ENCODE data around the gene HNRNPL.
"Not testable (repeated sequence)": the region's sequence is repeated elsewhere in the genome, so short reads cannot be mapped to it uniquely, and the experiment has no call there.

Gene HNRNPL

DNA sequence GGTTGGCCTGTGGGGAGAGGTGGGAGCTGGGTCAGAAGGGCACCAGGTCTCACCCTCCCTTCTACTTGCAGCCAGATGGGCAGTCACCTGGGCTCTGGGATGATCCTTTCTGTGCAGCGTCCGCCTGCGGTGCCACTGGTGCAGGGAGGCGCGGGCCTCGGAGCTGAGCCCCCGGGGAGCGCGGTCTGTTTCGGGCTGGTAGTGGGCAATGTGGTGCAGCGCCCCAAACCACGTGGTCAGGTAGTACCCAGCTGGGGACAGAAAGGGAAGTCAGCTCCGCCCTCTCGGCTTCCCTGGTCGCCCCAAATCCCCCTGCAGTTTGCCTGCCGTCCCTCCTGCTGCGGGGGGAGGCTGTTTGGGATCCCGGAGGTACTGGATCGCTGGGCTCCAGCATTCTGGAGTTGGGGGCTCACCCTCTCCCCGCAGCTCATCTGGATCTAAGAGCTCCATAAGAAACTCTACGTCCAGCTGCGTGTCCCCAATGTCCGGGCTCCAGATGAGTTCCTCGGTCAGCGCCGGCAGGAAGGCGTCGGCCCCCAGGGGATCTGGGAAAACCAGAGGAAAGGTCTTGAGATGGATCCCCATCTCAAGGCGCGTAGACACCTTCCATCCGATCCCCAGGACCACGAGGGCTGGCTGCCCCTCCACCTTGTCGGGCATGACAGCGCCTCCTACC is 19.5 kb upstream of the HNRNPL start:
- peak; percentile 73 for DNase-seq

DNA sequence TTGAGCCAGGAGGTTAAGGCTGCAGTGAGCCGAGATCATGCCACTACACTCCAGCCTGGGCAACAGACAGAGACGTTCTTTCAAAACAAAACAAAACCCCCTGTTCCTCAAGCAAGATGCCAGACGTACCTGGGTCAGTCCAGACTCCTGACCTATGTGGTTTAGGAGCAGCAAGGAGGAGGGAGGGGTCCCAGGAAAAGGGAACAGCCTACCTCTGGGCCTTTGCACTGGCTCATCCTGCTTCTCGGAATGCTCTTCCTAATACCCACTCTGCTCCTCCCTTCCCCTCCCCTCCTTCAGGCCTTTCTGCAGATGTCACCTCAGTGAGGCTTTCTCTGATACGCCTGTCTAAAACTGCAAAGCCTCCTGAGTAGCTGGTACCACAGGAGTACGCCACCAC is 18.8 kb upstream of the HNRNPL start:
- DNase-seq: no peak

DNA sequence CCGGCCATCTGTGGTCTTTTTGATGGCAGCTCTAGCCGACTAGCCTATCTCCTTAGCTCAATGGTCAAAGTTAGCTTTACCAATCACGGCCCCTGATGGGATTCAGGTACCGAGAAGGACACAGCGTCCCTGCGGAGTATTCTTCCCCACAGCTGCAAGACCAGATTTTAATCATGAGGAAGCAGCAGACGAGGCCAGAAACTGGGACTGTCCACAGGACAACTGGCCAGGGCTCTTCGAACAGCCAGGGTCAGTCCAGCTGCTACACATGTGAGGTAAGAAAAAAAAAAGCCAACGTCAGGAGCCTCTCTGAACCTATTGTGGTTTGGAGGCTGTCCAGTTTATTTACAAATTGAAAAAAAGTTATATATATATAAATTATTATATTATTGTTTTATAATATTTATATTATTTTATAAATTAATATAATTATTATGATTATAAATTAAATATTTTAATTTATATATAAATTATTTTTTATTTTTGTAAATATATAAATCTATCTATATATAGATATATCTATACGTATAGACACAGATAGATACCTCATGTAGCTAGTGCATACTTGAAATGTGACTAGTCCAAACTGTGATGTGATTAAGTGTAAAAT is 17.5 kb upstream of the HNRNPL start:
- no peak for DNase-seq

DNA sequence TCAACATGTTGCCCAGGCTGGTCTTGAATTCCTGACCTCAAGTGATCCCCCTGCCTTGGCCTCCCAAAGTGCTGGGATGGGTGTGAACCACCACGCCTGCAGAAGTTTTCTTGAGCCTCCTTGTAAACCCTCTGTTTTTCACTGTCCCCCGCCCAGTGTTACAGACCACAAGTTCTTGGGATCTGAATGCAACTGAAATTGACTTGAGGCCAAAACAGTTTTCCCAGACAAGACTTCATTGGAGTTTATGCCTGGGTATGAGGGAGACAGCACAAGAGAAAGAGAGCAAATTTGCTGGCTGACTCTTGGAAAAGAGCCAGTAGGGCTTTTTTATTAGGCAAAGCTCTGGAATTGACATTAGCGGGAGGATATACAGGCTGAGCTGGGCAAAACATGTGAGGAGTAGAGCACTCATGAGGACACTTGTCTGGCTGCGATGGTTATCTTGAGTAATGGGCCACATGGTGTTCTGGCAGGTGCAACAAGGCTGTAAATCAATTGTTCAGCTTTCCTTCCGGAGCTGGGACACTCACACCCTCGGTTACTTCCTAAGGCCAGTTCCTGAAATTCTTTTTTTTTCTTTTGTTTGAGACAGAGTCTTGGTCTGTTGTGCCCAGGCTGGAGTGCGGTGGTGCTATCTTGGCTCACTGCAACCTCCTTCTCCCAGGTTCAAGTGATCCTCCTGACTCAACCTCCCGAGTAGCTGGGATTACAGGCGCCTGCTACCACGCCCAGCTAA is 12.7 kb upstream of the HNRNPL start:
- DNase-seq: peak; percentile 77

DNA sequence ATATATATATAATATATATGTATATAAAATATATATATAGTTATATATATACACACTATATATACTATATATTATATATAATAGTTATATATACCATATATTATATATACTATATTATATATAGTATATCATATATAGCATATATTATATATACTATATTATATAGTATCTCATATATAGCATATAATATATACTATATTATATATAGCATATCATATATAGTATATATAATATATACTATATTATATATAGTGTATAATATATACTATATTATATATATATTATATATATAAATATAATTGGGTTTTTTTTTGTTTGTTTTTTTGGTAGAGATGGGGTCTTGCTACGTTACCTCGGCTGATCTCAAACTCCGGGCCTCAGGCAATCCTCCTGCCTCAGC is 11.6 kb upstream of the HNRNPL start:
- DNase-seq: no peak

DNA sequence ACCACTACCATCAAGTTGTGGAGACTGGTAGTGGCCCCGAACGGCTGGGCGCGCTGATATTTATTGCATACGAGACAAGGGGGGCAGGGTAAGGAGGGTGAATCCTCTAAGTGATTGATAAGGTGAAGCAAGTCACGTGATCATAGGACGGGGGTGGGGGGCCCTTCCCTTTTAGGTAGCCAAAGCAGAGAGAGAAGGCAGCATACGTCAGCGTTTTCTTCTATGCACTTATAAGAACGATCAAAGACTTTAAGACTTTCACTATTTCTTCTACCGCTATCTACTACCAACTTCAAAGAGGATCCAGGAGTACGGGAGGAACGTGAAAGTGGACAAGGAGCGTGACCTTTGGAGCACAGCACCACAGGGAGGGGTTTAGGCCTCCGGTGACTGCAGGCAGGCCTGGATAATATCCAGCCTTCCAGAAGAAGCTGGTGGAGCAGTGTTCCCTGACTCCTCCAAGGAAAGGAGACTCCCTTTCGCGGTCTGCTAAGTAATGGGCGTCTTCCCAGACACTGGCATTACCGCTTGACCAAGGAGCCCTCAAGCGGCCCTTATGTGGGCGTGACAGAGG is 9.9 kb upstream of the HNRNPL start:
- not testable (repeated sequence) for DNase-seq

DNA sequence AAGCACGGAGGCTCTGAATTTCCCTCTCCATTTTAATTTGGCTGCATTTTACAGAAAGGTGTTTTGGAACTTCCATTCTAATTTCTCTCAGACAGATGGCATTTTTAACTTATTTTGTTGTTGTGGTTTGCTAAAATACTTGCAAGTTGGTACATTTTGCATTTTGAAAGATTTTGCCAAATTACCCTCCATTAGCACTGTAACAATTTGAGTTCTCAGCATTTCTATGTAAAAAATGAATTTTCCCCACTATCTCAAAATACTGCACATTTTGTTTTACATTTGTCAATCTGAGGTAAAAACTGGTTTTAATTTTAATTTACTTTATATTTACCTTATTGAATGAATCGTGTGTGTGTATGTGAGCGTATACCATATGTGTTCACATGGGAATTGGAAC is 7.0 kb upstream of the HNRNPL start:
- no peak for DNase-seq

DNA sequence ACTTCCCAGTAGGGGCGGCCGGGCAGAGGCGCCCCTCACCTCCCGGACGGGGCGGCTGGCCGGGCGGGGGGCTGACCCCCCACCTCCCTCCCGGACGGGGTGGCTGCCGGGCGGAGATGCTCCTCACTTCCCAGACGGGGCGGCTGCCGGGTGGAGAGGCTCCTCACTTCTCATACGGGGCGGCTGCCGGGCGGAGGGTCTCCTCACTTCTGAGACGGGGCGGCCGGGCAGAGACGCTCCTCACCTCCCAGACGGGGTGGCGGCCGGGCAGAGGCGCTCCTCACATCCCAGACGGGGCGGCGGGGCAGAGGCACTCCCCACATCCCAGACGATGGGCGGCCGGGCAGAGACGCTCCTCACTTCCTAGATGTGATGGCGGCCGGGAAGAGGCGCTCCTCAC is 6.0 kb upstream of the HNRNPL start:
- not testable (repeated sequence) for DNase-seq

DNA sequence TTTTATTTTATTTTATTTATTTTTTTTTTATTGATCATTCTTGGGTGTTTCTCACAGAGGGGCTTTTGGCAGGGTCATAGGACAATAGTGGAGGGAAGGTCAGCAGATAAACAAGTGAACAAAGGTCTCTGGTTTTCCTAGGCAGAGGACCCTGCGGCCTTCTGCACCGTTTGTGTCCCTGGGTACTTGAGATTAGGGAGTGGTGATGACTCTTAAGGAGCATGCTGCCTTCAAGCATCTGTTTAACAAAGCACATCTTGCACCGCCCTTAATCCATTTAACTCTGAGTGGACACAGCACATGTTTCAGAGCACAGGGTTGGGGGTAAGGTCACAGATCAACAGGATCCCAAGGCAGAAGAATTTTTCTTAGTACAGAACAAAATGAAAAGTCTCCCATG is 5.2 kb upstream of the HNRNPL start:
- DNase-seq: not testable (repeated sequence)

DNA sequence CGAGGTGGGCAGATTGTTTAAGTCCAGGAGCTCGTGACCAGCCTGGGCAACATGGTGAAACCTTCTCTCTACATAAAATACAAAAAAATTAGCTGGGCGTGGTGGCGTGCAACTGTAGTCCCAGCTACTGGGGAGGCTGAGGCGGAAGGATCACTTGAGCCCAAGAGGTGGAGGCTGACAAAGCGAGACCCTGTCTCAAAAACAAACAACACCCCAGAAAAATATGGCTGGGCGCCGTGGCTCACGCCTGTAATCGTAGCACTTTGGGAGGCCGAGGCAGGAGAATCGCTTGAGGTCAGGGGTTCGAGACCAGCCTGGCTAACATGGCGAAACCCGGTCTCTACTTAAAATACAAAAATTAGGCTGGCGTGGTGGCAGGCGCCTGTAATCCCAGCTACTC is 3.4 kb upstream of the HNRNPL start:
- DNase-seq: no peak

DNA sequence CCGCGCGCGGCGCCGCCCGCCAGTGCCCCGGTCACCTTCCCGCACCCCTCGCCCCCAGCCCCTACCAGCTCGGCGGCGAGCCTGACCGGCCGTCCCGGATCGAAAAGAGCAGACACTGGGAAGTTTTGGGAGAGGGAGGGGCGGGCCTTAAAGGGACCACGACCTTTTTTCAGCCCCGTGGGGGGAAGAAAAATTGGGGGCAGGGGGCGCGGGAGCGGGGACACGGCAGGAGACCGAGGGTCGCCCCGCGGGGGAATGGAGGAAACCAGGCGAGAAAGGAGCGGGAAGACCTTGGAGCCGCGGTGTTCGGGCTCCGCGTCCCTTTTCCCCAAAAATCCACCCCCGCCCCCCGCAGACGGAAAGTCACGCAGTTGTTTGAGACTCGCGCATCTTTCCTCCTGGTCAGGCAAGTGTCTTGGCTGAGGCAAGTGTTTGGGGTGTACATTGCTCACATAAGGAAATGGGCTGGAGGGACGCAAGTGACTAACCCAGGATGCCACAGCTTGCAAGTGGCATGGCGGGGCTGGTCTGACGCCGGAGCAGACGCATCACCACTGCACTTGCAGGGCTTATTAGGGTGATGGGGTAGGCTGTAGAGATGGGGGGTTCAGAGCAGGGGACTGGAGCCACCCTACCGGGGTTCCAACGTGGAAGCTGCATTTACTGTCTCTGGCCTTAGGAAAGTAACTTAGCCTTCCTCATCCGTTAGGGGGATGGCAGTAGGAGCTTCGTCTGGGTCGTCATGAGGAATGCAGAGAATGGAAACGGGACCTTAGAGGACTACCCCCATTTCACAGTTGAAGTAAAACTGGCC is 2.7 kb upstream of the HNRNPL start:
- peak; percentile 62 for DNase-seq

DNA sequence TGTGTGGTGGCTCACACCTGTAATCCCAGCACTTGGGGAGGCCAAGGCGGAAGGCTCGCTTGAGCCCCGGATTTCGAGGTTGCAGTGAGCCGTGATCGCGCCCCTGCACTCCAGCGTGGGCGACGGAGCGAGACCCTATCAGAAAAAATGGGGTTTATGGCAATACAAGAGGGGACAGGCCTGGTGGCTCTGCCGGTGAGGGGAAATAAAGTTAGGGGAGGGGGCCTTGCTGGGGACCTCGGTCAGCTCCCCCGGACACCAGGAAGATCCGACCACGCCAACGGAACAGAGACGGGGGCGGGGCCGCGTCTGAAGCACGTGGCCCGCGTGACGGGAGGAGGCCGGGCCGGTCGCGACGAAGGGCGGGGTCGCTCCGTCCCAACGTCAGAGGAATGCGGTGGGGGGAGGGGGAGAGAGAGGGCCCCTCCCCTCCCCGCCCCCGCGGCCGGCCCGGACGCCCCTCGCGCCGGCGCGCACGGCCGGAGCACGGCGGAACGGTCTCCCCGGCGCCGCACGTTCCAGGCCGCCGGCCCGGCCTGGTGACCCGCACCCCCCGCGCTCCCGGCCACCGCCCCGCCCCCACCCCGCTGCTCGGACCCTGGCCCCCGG is 1.9 kb upstream of the HNRNPL start:
- peak; percentile 97 for DNase-seq

DNA sequence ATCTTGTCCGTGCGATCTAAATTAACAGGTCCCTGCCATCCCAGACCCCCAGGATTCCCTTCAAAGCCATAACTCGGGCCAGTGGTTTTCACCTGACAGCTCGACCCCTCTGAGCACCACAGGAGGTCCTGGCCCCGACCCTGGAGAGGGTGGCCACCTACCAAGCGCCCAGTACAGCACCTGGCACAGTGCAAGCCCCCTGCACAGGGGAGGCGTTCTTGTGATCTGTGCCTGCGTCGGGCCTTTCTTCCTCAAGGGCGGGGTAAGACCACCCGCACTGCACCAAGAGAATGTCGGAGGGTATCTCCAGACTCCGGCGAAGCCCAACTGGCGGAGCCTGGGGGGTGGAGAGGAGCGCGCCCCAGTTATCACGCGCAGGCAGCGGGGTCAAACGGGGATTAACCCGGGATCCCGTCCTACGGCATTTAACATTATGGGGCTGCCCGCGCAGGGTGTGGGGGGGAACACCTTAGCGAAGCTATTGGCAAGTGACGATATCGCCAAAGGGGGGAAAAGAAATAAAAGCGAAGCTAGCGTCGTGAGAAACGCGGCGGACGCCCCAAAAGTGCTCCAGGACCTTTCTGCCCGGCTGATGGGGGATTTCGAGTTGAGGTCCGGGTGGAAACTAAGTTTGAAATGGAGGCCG is 1.3 kb upstream of the HNRNPL start:
- peak; percentile 86 for DNase-seq

DNA sequence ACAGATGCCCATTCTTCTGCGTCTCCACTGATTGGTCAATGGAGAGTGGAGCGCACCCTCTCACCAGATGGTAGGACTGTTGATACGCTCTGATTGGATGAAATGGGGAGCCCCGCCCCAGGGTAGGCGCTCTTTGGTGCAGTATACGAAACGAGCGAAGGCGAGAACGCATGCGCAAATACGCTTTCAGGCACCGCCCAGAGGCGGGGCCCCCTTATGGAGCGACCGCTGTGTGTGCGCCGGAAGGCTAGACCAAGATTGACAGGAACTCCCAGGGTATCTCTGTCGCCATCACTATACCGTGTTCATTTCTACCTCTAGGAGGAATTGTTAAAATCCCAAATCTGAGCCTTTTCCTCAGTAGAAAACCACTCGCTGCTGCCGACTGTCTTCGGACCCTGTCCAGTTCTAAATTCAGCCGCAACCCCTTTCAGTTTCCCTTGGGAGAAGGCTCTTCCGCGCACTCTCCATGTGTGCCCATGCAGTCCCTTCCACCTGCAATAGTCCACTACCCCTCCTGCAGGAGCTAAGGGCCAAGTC is 720 bp upstream of the HNRNPL start:
- peak; percentile 88 for DNase-seq

DNA sequence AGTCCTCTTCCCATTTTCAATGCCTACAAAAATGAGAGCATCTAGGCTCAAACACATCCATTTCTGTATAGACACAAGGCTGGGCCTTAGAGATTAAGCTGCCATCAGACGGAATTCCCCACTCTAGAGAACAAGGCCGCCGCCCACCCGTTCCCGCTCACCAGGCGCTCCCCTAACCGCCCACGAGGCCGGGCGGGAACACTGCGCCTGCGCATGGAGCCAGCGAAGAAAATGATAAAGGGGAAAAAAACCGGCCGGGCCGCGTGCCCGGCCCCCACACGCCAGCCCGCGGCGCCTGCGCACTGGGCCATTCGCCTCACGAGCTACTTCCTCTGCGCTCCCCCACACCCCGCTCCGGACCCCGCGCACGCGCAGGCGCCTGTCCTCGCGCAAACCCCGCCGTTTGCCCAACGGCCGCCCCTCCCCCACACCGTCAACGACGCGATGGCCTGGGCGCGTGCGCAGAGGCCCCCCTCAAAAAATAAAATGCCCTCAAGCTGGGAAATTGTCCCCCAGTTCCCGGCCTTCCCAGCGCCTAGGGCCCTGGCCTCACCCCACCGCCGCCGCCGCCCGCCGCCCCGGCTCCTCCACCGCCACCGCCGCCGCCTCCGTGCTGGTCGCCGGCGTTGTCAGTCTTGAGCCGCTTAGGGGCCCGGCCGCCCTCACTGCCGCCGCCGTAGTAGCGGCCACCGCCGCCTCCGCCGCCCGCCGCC is 483 bp downstream of the HNRNPL start:
- DNase-seq: peak; percentile 98

DNA sequence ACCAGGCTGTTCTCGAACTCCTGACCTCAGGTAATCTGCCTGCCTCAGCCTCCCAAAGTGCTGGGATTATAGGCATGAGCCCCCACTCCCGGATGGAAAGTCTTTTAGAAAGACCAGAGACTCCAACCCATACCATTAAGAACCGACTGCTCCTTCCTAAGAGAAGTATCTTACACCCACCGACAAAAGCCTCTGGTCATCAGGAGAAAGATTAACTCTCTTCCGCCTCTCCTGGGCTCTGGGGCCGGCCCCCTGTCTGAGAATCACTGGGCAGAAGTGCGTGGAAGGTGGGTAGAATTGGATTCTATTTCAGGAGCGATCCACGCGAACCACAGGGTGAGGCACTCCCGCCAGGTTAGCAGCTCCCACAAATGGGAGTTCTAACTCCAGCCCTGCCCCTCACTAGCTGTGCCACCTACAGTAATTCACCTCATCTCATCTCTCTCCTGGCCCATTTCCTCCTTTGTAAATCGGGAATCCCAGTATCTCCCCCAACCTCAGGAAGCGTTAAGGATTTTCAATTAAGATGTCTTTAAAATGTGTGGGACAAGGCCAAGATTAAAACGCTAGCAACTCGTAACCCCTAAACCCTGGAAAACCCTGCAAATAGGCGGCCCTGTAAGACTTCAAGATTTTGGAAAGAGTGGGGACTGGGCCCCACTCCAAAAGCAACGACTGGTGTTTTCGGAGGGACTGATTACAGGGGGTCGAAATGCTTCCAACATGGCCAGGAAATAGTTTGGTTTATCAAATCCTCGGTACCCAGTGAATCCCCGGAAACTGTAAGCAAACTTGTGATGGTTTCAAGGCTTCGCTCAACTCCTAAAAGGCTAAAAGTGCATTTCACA is 1.3 kb downstream of the HNRNPL start:
- DNase-seq: no peak

DNA sequence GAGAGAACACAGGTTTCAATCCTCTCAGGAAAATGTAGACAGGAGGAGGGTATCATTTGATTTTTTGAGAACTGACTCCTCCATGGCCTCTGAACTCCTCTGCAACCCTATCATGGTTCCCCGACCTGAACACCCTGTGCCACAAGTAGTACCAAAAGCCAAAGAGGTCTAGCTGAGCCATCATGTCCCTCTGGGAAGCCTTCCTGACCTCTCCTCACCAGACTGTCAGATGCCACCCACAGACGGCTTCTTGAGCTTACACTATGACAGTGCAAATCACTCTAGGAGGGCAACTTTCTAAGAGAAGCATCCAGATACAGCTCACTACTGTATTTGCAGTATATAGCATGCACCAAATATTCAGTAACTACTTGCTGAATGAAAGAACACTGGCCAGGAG is 3.7 kb downstream of the HNRNPL start:
- no peak for DNase-seq

DNA sequence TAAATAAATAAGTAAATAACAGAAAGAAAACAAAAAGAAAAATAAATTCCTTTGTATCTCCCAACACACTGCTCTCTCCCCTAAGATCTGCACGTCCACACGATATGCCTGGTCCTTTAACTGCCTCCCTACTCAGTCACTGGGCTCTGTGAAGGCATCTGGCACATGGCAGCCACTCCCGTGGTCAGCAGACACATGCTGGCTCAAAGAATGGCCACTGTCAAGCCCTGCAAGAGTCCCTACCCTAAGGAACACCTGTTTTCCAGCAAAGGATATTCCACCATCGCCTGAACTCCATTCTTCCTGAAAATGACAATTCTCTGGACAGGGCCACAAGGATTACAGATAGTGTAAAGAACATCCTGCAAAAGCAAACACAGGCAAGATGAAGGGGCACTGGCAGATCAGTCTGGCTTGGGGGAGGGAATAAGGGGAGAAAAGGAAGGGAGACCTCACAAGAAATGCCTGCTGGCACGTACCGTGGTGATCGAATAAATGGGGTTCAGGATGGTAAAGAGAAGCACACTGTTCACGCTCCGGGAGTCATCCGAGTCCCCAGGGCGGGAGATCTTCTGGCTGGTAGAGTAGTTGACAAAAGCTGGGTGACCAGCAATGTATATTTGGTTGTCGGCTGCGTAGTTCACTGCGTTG is 4.3 kb downstream of the HNRNPL start:
- no peak for DNase-seq

DNA sequence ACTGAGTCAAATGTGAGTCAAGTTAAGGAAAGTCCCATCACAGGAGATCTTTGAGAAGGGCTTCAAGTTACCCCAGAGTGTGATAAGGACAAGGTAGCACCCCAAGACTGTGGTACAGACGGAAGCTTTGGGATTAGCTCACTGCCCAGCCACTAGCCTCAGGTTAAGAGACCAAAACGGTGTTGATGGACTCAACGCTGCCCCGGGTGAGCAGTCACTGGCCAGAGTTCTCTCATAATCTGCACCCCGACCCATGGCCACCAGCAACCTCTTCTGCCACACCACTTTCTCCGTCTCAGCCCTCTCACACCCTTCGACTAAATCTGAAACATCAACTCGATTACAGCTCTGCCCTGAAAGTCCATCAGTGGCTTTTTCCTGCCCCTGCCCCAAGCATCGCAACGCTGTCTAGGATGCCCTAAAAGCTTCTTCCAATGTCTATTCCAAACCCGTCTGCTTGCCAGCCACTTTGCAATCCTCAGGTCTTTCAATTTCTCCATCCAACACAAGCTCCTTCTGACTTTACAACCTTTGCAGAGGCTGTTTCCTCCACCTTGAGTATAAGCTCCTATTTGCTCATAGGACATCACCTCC is 5.6 kb downstream of the HNRNPL start:
- no peak for DNase-seq
